Brain microvascular endothelial cell (primary cell): ENCODE measurements around the gene NSFL1C.

Experiments
- DNase-seq: peaks from one replicate; pipeline ENCODE4 v3.0.0-alpha.2; 2020
- H3K27ac ChIP-seq: fragments of 250-450 bp; sonication (Bioruptor Pico); 2 replicates; pipeline ENCODE4 v1.5.1; 2020; ENCODE audit warnings: mild to moderate bottlenecking, moderate library complexity
- H3K27me3 ChIP-seq: fragments of 250-450 bp; sonication (Bioruptor Pico); replicated peaks from 2 replicates; pipeline ENCODE4 v1.5.1; 2020; ENCODE audit warnings: mild to moderate bottlenecking
- H3K36me3 ChIP-seq: fragments of 250-450 bp; sonication (Bioruptor Pico); replicated peaks from 2 replicates; pipeline ENCODE4 v1.5.1; 2020; ENCODE audit warnings: mild to moderate bottlenecking
- H3K4me3 ChIP-seq: 2 replicates; pipeline ENCODE4 v1.5.1; 2011; ENCODE audit warnings: low read depth, mild to moderate bottlenecking, control low read depth, low read length, moderate library complexity
- CTCF ChIP-seq: IDR thresholded peaks from 2 replicates; pipeline ENCODE4 v1.5.1; 2011; ENCODE audit warnings: low read depth, mild to moderate bottlenecking, moderate library complexity, low read length, control low read depth, inconsistent platforms; ENCODE audit errors: missing control alignments
- in situ Hi-C: cut with HindIII; loops from 2 replicates; pipeline ENCODE4 v1.10.0; 2017; ENCODE audit warnings: low sequenced_read_pairs, low pct_ligation_motif_present

Gene NSFL1C

GRCh38 chr20:1478566-1478965 lies 11.9 kb upstream of the NSFL1C start:
- Histone ChIP-seq H3K36me3 (no peaks in the 10 kb centered on the region), H3K27me3 (no peaks in the 10 kb centered on the region), H3K4me3 (no peak overlapping the region), H3K27ac (no peak overlapping the region)
- TF ChIP-seq CTCF = no peak
- in situ Hi-C loops = no loop called here
- no peak for DNase-seq

DNA sequence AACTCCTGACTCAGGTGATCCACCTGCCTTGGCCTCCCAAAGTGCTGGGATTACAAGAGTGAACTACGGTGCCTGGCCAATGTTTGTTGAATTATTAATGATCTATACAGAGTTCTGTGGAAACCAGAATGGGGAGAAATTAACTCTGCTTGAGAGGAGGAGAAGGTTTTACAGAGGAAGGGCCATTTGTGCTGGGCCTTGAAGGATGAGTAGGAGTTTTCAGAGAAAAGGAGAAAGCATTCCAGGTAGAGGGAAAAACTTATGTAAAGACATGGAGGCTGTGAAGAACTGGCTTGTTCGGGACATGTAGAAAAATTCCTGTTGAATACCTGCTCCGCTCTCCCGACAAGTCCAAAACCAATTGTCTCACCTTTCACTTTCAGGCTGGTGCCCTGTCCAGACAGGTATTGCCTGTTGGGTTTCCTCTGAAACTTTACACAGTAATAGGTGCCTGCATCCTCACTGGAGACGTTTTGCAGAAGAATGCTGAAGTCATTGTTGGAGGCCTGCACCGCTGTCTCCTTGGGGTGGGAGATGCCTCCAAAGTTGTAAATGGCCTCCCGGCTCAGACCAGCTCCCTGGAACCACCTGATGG lies 11.3 kb upstream of the NSFL1C start:
- H3K36me3 ChIP-seq = no peaks in the 10 kb centered on the region
- H3K27ac ChIP-seq = no peak overlapping the region
- no peak for DNase-seq
- in situ Hi-C loops = no loop called here
- no peak overlapping the region for H3K4me3 ChIP-seq
- TF ChIP-seq CTCF = no peak
- no peaks in the 10 kb centered on the region for H3K27me3 ChIP-seq

DNA sequence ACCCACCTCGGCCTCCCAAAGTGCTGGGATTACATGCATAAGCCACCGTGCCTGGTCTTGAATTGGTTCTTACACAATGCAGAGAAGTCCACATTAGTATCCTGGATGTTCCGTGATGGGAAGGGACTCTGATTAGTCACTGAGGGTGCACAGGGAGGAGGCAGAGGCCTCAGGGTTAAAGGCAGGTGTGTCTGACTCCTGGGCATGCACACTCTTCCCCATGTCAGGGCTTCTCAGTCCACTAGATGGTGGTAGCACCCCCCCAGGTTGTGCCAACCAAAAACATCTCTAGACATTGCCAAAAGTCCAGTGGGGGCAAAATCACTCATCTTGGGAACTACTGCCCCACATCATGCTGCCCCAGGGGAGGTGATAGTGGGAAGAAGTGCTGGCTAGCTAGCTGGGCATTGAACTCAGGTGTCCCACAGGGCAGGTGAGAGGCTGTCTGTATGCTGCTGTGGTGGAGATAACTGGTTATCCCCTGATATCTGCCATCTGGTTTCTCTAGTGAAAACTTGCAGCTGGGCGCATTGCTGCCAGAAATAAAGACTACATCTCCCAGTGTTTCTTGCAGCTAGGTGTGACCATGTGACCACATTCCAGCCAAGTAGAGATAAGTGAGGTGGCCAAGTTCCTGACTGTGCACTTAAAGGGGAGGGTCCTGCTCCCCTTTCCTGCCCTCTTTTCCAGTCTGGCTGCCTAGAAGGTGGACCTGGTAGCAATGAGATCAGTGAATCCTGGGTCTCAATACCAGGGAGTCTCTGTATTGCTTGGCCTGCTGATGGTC lies 8.4 kb upstream of the NSFL1C start:
- Histone ChIP-seq H3K27ac (no peak overlapping the region), H3K36me3 (no peaks in the 10 kb centered on the region), H3K4me3 (no peak overlapping the region), H3K27me3 (no peaks in the 10 kb centered on the region)
- DNase-seq = no peak
- in situ Hi-C loops = no loop called here
- TF ChIP-seq CTCF = peak; percentile 38

GRCh38 chr20:1474325-1474724 lies 7.7 kb upstream of the NSFL1C start:
- Histone ChIP-seq H3K27me3 (no peaks in the 10 kb centered on the region), H3K36me3 (no peaks in the 10 kb centered on the region), H3K27ac (no peak overlapping the region), H3K4me3 (no peak overlapping the region)
- no peak for TF ChIP-seq CTCF
- DNase-seq = no peak
- in situ Hi-C loops = no loop called here

- Histone ChIP-seq H3K27me3 (no peaks in the 10 kb centered on the region), H3K27ac (no peak overlapping the region), H3K36me3 (no peaks in the 10 kb centered on the region), H3K4me3 (no peak overlapping the region)
- DNase-seq = no peak
- in situ Hi-C loops = no loop called here
- no peak for TF ChIP-seq CTCF
Observed at GRCh38 chr20:1473246-1474220, 6.9 kb upstream of the NSFL1C start.
